Keratinocyte (primary cell): ENCODE data around the gene RER1. TPM values are rescaled to one million over a fixed set of nuclear protein-coding genes. Genes with fewer than 3 reads are reported as not detected.

Source experiments
- DNase-seq: peaks from one replicate; pipeline ENCODE4 v3.0.0-alpha.2; 2011; ENCODE audit warnings: low read depth, missing footprints, low spot score
- FAIRE-seq: peaks from 2 replicates; lab custom pipeline; 2011; peaks lifted over from hg19 to GRCh38; lab: Jason Lieb, UNC
- H2AFZ ChIP-seq: 2 replicates; pipeline ENCODE4 v1.6.0; 2012; ENCODE audit warnings: low read length, control low read depth, inconsistent platforms; ENCODE audit not compliant: control insufficient read depth
- H3K27ac ChIP-seq: 2 replicates; pipeline ENCODE4 v1.5.1; 2011; ENCODE audit warnings: low read length; ENCODE audit not compliant: control insufficient read depth, insufficient read depth
- H3K27me3 ChIP-seq: 3 replicates; pipeline ENCODE4 v1.6.0; 2011; ENCODE audit warnings: low read length; ENCODE audit not compliant: control insufficient read depth, insufficient read depth; ENCODE audit errors: extremely low read depth
- H3K36me3 ChIP-seq, 2 experiments: 2 replicates in 1 of 2; 3 replicates in 1 of 2; pipeline ENCODE4 v1.5.1; 2011; ENCODE audit warnings: low read length in 2 of 2, mild to moderate bottlenecking in 1 of 2; ENCODE audit not compliant: control insufficient read depth in 2 of 2, insufficient read depth in 2 of 2; ENCODE audit errors: extremely low read depth in 1 of 2
- H3K4me1 ChIP-seq: 3 replicates; pipeline ENCODE4 v1.5.1; 2011; ENCODE audit warnings: low read length; ENCODE audit not compliant: control insufficient read depth, insufficient read depth; ENCODE audit errors: extremely low read depth
- H3K4me2 ChIP-seq: 3 replicates; pipeline ENCODE4 v1.6.0; 2011; ENCODE audit warnings: low read depth, low read length; ENCODE audit not compliant: control insufficient read depth, insufficient read depth; ENCODE audit errors: extremely low read depth
- H3K4me3 ChIP-seq, 3 experiments: fragments of 200-600 bp in 1 of 3; sonication (generic) in 1 of 3; 2 replicates in 2 of 3; 3 replicates in 1 of 3; pipeline ENCODE4 v1.5.1; 2011 to 2016; ENCODE audit warnings: low read length in 3 of 3, mild to moderate bottlenecking in 3 of 3, control low read depth in 2 of 3, inconsistent platforms in 1 of 3, low read depth in 1 of 3, mixed read lengths in 1 of 3, mixed run types in 1 of 3, moderate library complexity in 1 of 3; ENCODE audit not compliant: control insufficient read depth in 2 of 3, insufficient read depth in 2 of 3; ENCODE audit errors: extremely low read depth in 1 of 3
- H3K79me2 ChIP-seq: 2 replicates; pipeline ENCODE4 v1.6.0; 2012; ENCODE audit warnings: low read length; ENCODE audit not compliant: control insufficient read depth, insufficient read depth
- H3K9ac ChIP-seq: 3 replicates; pipeline ENCODE4 v1.6.0; 2011; ENCODE audit warnings: low read length; ENCODE audit not compliant: control insufficient read depth, insufficient read depth; ENCODE audit errors: extremely low read depth
- H3K9me1 ChIP-seq: 3 replicates; pipeline ENCODE4 v1.6.0; 2011; ENCODE audit warnings: low read length; ENCODE audit not compliant: control insufficient read depth, insufficient read depth; ENCODE audit errors: extremely low read depth
- H3K9me3 ChIP-seq: 2 replicates; pipeline ENCODE4 v1.5.1; 2012; ENCODE audit warnings: low read depth, low read length; ENCODE audit not compliant: control insufficient read depth
- H4K20me1 ChIP-seq: 3 replicates; pipeline ENCODE4 v1.6.0; 2011; ENCODE audit warnings: low read length; ENCODE audit not compliant: control insufficient read depth, insufficient read depth; ENCODE audit errors: extremely low read depth
- CTCF ChIP-seq, 3 experiments: IDR thresholded peaks in 1 of 3; conservative IDR thresholded peaks in 1 of 3; optimal IDR thresholded peaks in 1 of 3; 2 replicates in 2 of 3; 3 replicates in 1 of 3; pipeline versions ENCODE3 to v1.5.1; 2011; ENCODE audit warnings: low read length in 3 of 3, mild to moderate bottlenecking in 3 of 3, moderate library complexity in 2 of 3, control low read depth in 1 of 3, inconsistent platforms in 1 of 3; ENCODE audit not compliant: insufficient read depth in 2 of 3; ENCODE audit errors: extremely low read depth in 1 of 3
- EZH2 ChIP-seq: IDR thresholded peaks from one replicate; pipeline ENCODE4 v1.6.1; 2012; ENCODE audit warnings: inconsistent platforms, mild to moderate bottlenecking, low read length, moderate library complexity
- dilution Hi-C: fragments of 300-500 bp; cut with MboI; formaldehyde crosslinking; loops from one replicate; pipeline ENCODE4 v1.7.0; 2020; ENCODE audit warnings: low sequenced_read_pairs; ENCODE audit not compliant: extremely low pct_ligation_motif_present
- polyA plus RNA-seq, 5 experiments: library from polyadenylated mRNA; depleted of rRNA in 3 of 5; stranded (reverse) in 3 of 5; stranded (forward) in 1 of 5; unstranded in 1 of 5; fragments of >200 nt; gene quantifications; 1 replicate in 1 of 5; 2 replicates in 3 of 5; 3 replicates in 1 of 5; pipeline versions ENCODE4 v1.2.1 to v1.2.3, GENCODE V29; 2011 to 2012; ENCODE audit warnings: missing spikeins in 2 of 5, low read depth in 1 of 5, low replicate concordance in 1 of 5

Gene RER1
- polyA plus RNA-seq, 1 donor (not counting 4 experiments of a cell fraction or from before 2014, with no cell fraction given), result 297 TPM

DNA sequence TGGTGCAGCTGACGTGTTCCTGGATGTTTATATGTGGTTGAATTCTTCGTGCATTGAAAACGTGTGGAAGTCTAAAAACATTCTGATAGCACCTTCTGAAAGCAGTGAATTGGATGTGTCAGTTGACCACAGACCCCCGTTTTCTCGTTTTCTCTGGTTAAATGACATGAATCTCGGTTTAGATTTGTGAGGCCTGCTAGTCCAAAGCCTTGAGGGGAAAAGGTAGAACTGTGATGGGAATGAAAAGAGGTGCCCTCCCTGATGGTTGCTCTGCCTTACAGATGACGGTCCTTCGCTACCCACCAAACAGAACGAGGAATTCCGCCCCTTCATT lies 8.9 kb downstream of the RER1 start:
- H3K27ac ChIP-seq, result no peak overlapping the region
- no peaks in the 10 kb centered on the region for H3K9me3 ChIP-seq
- H2AFZ ChIP-seq, result no peak overlapping the region
- H3K9ac ChIP-seq, result no peak overlapping the region
- H3K4me3 ChIP-seq, result no peak overlapping the region
- peaks cover 44% of the 10 kb centered on the region for H3K79me2 ChIP-seq
- H3K27me3 ChIP-seq, result no peaks in the 10 kb centered on the region
- no peak for DNase-seq
- no peak for FAIRE-seq
- TF ChIP-seq EZH2, result no peak
- no peak for TF ChIP-seq CTCF (optimal IDR thresholded peaks at IDR 0.05 in 1 of 3, IDR thresholded peaks at IDR 0.05 in 1 of 3, conservative IDR thresholded peaks at IDR 0.05 in 1 of 3; ENCODE audit: extremely low read depth in 1 of 3, insufficient read depth in 2 of 3, low read length in 3 of 3)
- H3K4me2 ChIP-seq, result no peak overlapping the region
- no peaks in the 10 kb centered on the region for H3K4me1 ChIP-seq
- H4K20me1 ChIP-seq, result no peaks in the 10 kb centered on the region
- no peaks in the 10 kb centered on the region for H3K9me1 ChIP-seq
- peaks cover 43 to 64% of the 10 kb centered on the region in 2 experiments for H3K36me3 ChIP-seq
- dilution Hi-C loops, result loop anchor here (25.0 kb wide), 1 partner anchor 1012 kb away; no protein-coding TSS in a partner anchor

DNA sequence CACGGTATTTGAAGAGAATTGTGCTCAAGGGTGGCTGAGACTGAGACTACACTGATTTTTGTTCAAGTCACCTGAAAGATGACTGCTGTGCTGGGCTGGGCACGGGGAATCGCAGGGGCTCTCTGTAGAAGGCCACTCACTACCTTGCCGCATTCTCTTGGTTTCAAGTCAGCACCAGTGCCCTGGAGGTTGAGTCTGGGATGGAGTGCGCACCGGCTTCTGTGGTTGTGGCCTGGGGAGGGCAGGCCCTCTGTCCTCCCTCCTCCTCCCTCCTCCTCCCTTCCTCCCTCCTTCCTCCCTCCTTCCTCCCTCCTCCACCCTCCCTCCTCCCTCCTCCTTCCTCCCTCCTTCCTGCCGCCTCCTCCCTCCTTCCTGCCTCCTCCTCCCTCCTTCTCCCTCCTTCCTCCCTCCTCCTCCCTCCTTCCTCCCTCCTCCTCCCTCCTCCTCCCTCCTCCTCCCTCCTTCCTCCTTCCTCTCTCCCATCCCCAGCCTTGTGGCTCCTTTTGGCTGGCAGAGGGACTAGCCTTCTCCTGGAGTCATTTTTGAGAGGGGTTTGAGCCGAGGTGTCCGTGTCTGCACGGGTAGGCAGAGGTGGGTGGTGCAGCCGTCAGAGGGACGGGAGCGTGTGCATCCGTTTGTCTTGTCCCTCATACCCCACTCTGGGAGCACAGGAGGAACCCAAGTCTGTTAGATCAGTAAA lies 9.5 kb downstream of the RER1 start:
- no peaks in the 10 kb centered on the region for H3K9me1 ChIP-seq
- no peak overlapping the region for H3K27ac ChIP-seq
- DNase-seq (no peak), FAIRE-seq (no peak)
- no peak overlapping the region for H2AFZ ChIP-seq
- dilution Hi-C loops, result loop anchor here (25.0 kb wide), 1 partner anchor 1011 kb away; no protein-coding TSS in a partner anchor
- H3K27me3 ChIP-seq, result no peaks in the 10 kb centered on the region
- no peaks in the 10 kb centered on the region for H4K20me1 ChIP-seq
- H3K36me3 ChIP-seq, result peaks cover 45 to 58% of the 10 kb centered on the region in 2 experiments
- no peak overlapping the region for H3K9ac ChIP-seq
- no peak overlapping the region for H3K4me2 ChIP-seq
- H3K9me3 ChIP-seq, result no peaks in the 10 kb centered on the region
- TF ChIP-seq CTCF (optimal IDR thresholded peaks at IDR 0.05 in 1 of 3, IDR thresholded peaks at IDR 0.05 in 1 of 3, conservative IDR thresholded peaks at IDR 0.05 in 1 of 3; ENCODE audit: extremely low read depth in 1 of 3, insufficient read depth in 2 of 3, low read length in 3 of 3), result no peak
- H3K4me1 ChIP-seq, result no peaks in the 10 kb centered on the region
- no peak overlapping the region for H3K4me3 ChIP-seq
- H3K79me2 ChIP-seq, result peaks cover 40% of the 10 kb centered on the region
